Neural progenitor cell (in vitro differentiated cells): ENCODE results near the gene KAT8. TPM values are rescaled to one million over a fixed set of nuclear protein-coding genes. Genes with fewer than 3 reads are reported as not detected.

Source experiments
- DNase-seq: peaks from one replicate; pipeline ENCODE4 v3.0.0-alpha.2; 2016; ENCODE audit warnings: low spot score
- H2AFZ ChIP-seq: fragments of 200-600 bp; sonication (generic); replicated peaks from 2 replicates; pipeline ENCODE4 v1.6.1; 2016; ENCODE audit warnings: antibody characterized with exemption
- H3F3A ChIP-seq: fragments of 200-600 bp; sonication (generic); 2 replicates; pipeline ENCODE4 v1.6.1; 2016; ENCODE audit warnings: antibody characterized with exemption, low read depth
- H3K27ac ChIP-seq: fragments of 200-600 bp; sonication (generic); 2 replicates; pipeline ENCODE4 v1.5.1; 2016; ENCODE audit warnings: mild to moderate bottlenecking
- H3K27me3 ChIP-seq: fragments of 200-600 bp; sonication (generic); 2 replicates; pipeline ENCODE4 v1.6.1; 2016; ENCODE audit warnings: mild to moderate bottlenecking, moderate library complexity
- H3K36me3 ChIP-seq: fragments of 200-600 bp; sonication (generic); 2 replicates; pipeline ENCODE4 v1.5.1; 2016
- H3K4me1 ChIP-seq: fragments of 200-600 bp; sonication (generic); 2 replicates; pipeline ENCODE4 v1.6.1; 2016; ENCODE audit warnings: mixed run types
- H3K4me2 ChIP-seq: fragments of 200-600 bp; sonication (generic); 2 replicates; pipeline ENCODE4 v1.6.1; 2016
- H3K4me3 ChIP-seq: fragments of 200-600 bp; sonication (generic); 2 replicates; pipeline ENCODE4 v1.5.1; 2016
- H3K79me2 ChIP-seq: fragments of 200-600 bp; sonication (generic); 2 replicates; pipeline ENCODE4 v1.6.1; 2016; ENCODE audit warnings: low read depth
- H3K9ac ChIP-seq: fragments of 200-600 bp; sonication (generic); 2 replicates; pipeline ENCODE4 v1.6.1; 2016
- H3K9me3 ChIP-seq: fragments of 200-600 bp; sonication (generic); 2 replicates; pipeline ENCODE4 v1.5.1; 2016; ENCODE audit warnings: low read depth
- H4K20me1 ChIP-seq: fragments of 200-600 bp; sonication (generic); 2 replicates; pipeline ENCODE4 v1.6.1; 2016; ENCODE audit warnings: low read depth
- H3K27ac Mint-ChIP-seq: 3 replicates; pipeline ENCODE4 v1.8.0; 2021; ENCODE audit warnings: mixed read lengths
- H3K27me3 Mint-ChIP-seq: 2 replicates; pipeline ENCODE4 v1.8.0; 2022; ENCODE audit warnings: low read depth, mild to moderate bottlenecking, inconsistent platforms, moderate library complexity, mixed read lengths; ENCODE audit not compliant: insufficient read depth
- H3K36me3 Mint-ChIP-seq: 3 replicates; pipeline ENCODE4 v1.8.0; 2021; ENCODE audit warnings: mixed read lengths
- H3K4me1 Mint-ChIP-seq: 3 replicates; pipeline ENCODE4 v1.8.0; 2021; ENCODE audit warnings: mixed read lengths
- H3K4me3 Mint-ChIP-seq: 3 replicates; pipeline ENCODE4 v1.8.0; 2021; ENCODE audit warnings: mild to moderate bottlenecking, moderate library complexity, mixed read lengths
- H3K9me3 Mint-ChIP-seq: 3 replicates; pipeline ENCODE4 v1.8.0; 2020; ENCODE audit warnings: mixed read lengths
- CTCF ChIP-seq: fragments of 200-600 bp; sonication (generic); IDR thresholded peaks from 2 replicates; pipeline ENCODE4 v1.5.1; 2017; ENCODE audit warnings: antibody characterized with exemption, mild to moderate bottlenecking
- EZH2 ChIP-seq: fragments of 200-600 bp; sonication (generic); IDR thresholded peaks from 2 replicates; pipeline ENCODE4 v1.6.1; 2017; ENCODE audit warnings: antibody characterized with exemption, mild to moderate bottlenecking, moderate library complexity
- EZH2phosphoT487 ChIP-seq: fragments of 200-600 bp; sonication (generic); IDR thresholded peaks from 2 replicates; pipeline ENCODE4 v1.6.1; 2017; ENCODE audit warnings: antibody characterized with exemption
- total RNA-seq: library from RNA; depleted of rRNA; stranded (reverse); fragments of >200 nt; gene quantifications from 2 replicates; pipeline ENCODE4 v1.2.3, GENCODE V29; 2015; ENCODE audit warnings: low replicate concordance

KAT8 gene
- total RNA-seq, 1 donor from 2014 or later, result 59.7 TPM

GRCh38 chr16:31078597-31079341 lies 38.7 kb upstream of the KAT8 start:
- Histone ChIP-seq H3K4me3 (no peak overlapping the region), H3K4me1 (peaks cover 6% of the 10 kb centered on the region), H3K9me3 (no peaks in the 10 kb centered on the region), H3K79me2 (peaks cover 31% of the 10 kb centered on the region), H3K4me2 (no peak overlapping the region), H3K36me3 (no peaks in the 10 kb centered on the region), H2AFZ (no peak overlapping the region), H3K27me3 (no peaks in the 10 kb centered on the region), H4K20me1 (peaks cover 59% of the 10 kb centered on the region), H3K9ac (no peak overlapping the region), H3K27ac (no peak overlapping the region), H3F3A (peaks cover 15% of the 10 kb centered on the region)
- no peak for DNase-seq
- Mint-ChIP-seq H3K4me1 (peaks cover 10% of the 10 kb centered on the region), H3K27me3 (peaks cover 13% of the 10 kb centered on the region), H3K9me3 (no peaks in the 10 kb centered on the region), H3K4me3 (no peak overlapping the region), H3K27ac (no peak overlapping the region), H3K36me3 (peaks cover 24% of the 10 kb centered on the region)
- no peak for TF ChIP-seq CTCF
- TF ChIP-seq EZH2, result no peak
- no peak for TF ChIP-seq EZH2phosphoT487

- Histone ChIP-seq H3K79me2 (peaks cover 31% of the 10 kb centered on the region), H3K9me3 (no peaks in the 10 kb centered on the region), H4K20me1 (peaks cover 59% of the 10 kb centered on the region), H3K4me3 (no peak overlapping the region), H3K9ac (no peak overlapping the region), H3K27me3 (no peaks in the 10 kb centered on the region), H3F3A (peaks cover 10% of the 10 kb centered on the region), H2AFZ (no peak overlapping the region), H3K27ac (no peak overlapping the region), H3K4me2 (no peak overlapping the region), H3K36me3 (no peaks in the 10 kb centered on the region), H3K4me1 (peaks cover 6% of the 10 kb centered on the region)
- Mint-ChIP-seq H3K27me3 (peaks cover 13% of the 10 kb centered on the region), H3K36me3 (peaks cover 24% of the 10 kb centered on the region), H3K4me1 (peaks cover 10% of the 10 kb centered on the region), H3K4me3 (no peak overlapping the region), H3K9me3 (no peaks in the 10 kb centered on the region), H3K27ac (no peak overlapping the region)
- no peak for DNase-seq
- TF ChIP-seq EZH2phosphoT487, result no peak
- no peak for TF ChIP-seq CTCF
- TF ChIP-seq EZH2, result no peak
These were observed 38.0 kb upstream of the KAT8 start for GRCh38 chr16:31079342-31079944.

GRCh38 chr16:31080035-31080629 lies 37.3 kb upstream of the KAT8 start:
- Histone ChIP-seq H3K4me1 (peaks cover 5% of the 10 kb centered on the region), H3K36me3 (no peaks in the 10 kb centered on the region), H2AFZ (no peak overlapping the region), H4K20me1 (peaks cover 59% of the 10 kb centered on the region), H3K9ac (no peak overlapping the region), H3K27me3 (no peaks in the 10 kb centered on the region), H3K79me2 (peaks cover 25% of the 10 kb centered on the region), H3K9me3 (no peaks in the 10 kb centered on the region), H3F3A (peaks cover 3% of the 10 kb centered on the region), H3K27ac (no peak overlapping the region), H3K4me3 (no peak overlapping the region), H3K4me2 (no peak overlapping the region)
- DNase-seq, result no peak
- Mint-ChIP-seq H3K4me1 (peaks cover 3% of the 10 kb centered on the region), H3K36me3 (peaks cover 24% of the 10 kb centered on the region), H3K9me3 (no peaks in the 10 kb centered on the region), H3K27ac (no peak overlapping the region), H3K27me3 (peaks cover 10% of the 10 kb centered on the region), H3K4me3 (no peak overlapping the region)
- TF ChIP-seq CTCF (no peak), EZH2 (no peak), EZH2phosphoT487 (no peak)
